ENCODE measurements around the gene SAFB. TPM values are rescaled to one million over a fixed set of nuclear protein-coding genes. Genes with fewer than 3 reads are reported as not detected.
"Not testable (repeated sequence)": the region's sequence is repeated elsewhere in the genome, so short reads cannot be mapped to it uniquely, and the experiment has no call there.

SAFB gene
- total RNA-seq, 4 donors from 2014 or later: 90.5 to 368 (median 185) TPM

DNA sequence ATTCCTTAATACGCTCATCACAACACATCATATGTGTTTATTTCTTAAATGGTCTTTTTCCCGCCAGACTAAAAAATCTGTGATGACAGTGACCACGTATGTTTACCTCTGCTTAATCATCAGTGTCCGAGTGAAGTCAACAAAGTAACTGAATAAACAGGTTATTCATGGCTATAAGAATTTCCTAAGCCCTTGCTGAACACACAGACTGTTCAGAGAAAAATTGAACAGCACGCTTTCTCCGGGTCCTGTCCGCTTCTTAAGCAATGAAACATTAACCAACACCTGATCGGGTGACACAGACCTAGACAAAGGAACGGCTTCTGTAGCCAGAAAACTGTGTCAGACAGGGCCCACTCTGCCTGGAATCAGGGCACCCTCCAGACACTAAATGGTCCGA lies 14.6 kb upstream of the SAFB start:
- Histone ChIP-seq H3K27ac (no peak overlapping the region), H3K27me3 (no peaks in the 10 kb centered on the region), H3K4me3 (no peak overlapping the region), H3K9me3 (no peaks in the 10 kb centered on the region), H3K36me3 (peaks cover 0 to 77% (median 38%) of the 10 kb centered on the region in 4 donors), H3K4me1 (no peaks in the 10 kb centered on the region)
- TF ChIP-seq POLR2A (IDR thresholded peaks at IDR 0.05) (no peak), EP300 (IDR thresholded peaks at IDR 0.05; ENCODE audit: low read depth) (no peak), POLR2AphosphoS5 (IDR thresholded peaks at IDR 0.05) (no peak)
- TF ChIP-seq, protein P1, sequence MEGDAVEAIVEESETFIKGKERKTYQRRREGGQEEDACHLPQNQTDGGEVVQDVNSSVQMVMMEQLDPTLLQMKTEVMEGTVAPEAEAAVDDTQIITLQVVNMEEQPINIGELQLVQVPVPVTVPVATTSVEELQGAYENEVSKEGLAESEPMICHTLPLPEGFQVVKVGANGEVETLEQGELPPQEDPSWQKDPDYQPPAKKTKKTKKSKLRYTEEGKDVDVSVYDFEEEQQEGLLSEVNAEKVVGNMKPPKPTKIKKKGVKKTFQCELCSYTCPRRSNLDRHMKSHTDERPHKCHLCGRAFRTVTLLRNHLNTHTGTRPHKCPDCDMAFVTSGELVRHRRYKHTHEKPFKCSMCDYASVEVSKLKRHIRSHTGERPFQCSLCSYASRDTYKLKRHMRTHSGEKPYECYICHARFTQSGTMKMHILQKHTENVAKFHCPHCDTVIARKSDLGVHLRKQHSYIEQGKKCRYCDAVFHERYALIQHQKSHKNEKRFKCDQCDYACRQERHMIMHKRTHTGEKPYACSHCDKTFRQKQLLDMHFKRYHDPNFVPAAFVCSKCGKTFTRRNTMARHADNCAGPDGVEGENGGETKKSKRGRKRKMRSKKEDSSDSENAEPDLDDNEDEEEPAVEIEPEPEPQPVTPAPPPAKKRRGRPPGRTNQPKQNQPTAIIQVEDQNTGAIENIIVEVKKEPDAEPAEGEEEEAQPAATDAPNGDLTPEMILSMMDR (IDR thresholded peaks at IDR 0.05): no peak
- in situ Hi-C loops (cut with MboI; ENCODE audit: low pct_ligation_motif_present in 1 of 4, low pct_unique_long_range_greater_than_20kb in 1 of 4, low sequenced_read_pairs in 3 of 4) (no loop called here), intact Hi-C loops (cut with DNase I; ENCODE audit: low total_unique reads) (no loop called here)
- WGBS, 2 donors (ENCODE audit: low coverage in 1 of 2): 93 to 95% methylated on average over 3 to 10 of the region's 10 CpGs
- no peak for DNase-seq

DNA sequence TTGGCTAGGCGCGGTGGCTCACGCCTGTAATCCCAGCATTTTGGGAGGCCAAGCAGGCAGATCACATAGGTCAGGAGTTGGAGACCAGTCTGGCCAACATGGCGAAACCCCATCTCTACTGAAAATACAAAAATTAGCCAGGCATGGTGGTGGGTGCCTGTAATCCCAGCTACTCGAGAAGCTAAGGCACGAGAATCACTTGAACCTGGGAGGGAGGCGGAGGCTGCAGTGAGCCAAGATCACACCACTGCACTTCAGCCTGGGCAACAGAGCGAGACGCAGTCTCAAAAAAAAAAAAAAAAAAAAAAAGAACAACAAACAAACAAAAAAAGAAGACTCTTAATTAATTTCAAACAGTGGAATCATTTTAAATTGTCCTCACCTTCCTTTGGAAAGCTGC lies 14.1 kb upstream of the SAFB start:
- H3K4me1 ChIP-seq; DNase-seq; H3K27ac ChIP-seq; in situ Hi-C loops (cut with MboI; ENCODE audit: low pct_ligation_motif_present in 1 of 4, low pct_unique_long_range_greater_than_20kb in 1 of 4, low sequenced_read_pairs in 3 of 4); intact Hi-C loops (cut with DNase I; ENCODE audit: low total_unique reads); H3K27me3 ChIP-seq; H3K9me3 ChIP-seq; H3K4me3 ChIP-seq: not testable (repeated sequence)
- WGBS, 2 donors (ENCODE audit: low coverage in 1 of 2): 98% methylated on average over 9 of the region's 9 CpGs; no CpG with 5 or more reads in 1 of the 2 donors
- H3K36me3 ChIP-seq: peaks cover 0 to 77% (median 38%) of the 10 kb centered on the region in 4 donors

DNA sequence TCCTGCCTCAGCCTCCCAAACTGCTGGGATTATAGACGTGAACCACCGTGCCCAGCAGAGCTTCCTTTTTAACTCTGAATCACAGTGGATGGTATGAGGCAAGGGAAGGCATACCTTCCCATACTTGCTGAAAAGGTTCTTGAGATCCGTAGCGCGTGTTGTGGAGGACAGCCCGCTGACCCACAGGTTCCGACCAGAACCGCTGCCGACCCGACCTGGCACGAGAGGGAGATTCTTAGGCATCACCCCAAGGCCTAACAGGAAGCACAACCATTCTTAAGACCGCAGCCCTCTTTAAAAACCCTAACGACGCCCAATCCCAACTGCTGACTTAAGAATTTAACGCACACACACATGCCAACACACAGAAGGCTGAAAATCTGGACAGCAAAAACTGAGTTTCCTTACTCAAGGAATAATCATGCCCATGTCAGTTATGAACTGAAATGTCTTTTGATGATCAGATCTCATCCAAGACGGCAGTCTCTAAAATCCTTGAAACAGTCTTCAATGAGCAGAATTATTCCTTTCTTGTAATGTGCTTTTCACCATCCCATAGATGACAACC lies 12.9 kb upstream of the SAFB start:
- no peaks in the 10 kb centered on the region for H3K4me1 ChIP-seq
- intact Hi-C loops (cut with DNase I; ENCODE audit: low total_unique reads) (no loop called here), in situ Hi-C loops (cut with MboI; ENCODE audit: low pct_ligation_motif_present in 1 of 4, low pct_unique_long_range_greater_than_20kb in 1 of 4, low sequenced_read_pairs in 3 of 4) (no loop called here)
- peaks cover 0 to 80% (median 39%) of the 10 kb centered on the region in 4 donors for H3K36me3 ChIP-seq
- TF ChIP-seq, protein P1 (IDR thresholded peaks at IDR 0.05): no peak
- TF ChIP-seq EP300 (IDR thresholded peaks at IDR 0.05; ENCODE audit: low read depth) (no peak), POLR2AphosphoS5 (IDR thresholded peaks at IDR 0.05) (no peak), POLR2A (IDR thresholded peaks at IDR 0.05) (no peak)
- H3K27me3 ChIP-seq: no peaks in the 10 kb centered on the region
- H3K4me3 ChIP-seq: no peak overlapping the region
- WGBS, 2 donors (ENCODE audit: low coverage in 1 of 2): 92 to 100% methylated on average over 1 to 16 of the region's 16 CpGs
- no peak overlapping the region for H3K27ac ChIP-seq
- no peaks in the 10 kb centered on the region for H3K9me3 ChIP-seq
- no peak for DNase-seq

DNA sequence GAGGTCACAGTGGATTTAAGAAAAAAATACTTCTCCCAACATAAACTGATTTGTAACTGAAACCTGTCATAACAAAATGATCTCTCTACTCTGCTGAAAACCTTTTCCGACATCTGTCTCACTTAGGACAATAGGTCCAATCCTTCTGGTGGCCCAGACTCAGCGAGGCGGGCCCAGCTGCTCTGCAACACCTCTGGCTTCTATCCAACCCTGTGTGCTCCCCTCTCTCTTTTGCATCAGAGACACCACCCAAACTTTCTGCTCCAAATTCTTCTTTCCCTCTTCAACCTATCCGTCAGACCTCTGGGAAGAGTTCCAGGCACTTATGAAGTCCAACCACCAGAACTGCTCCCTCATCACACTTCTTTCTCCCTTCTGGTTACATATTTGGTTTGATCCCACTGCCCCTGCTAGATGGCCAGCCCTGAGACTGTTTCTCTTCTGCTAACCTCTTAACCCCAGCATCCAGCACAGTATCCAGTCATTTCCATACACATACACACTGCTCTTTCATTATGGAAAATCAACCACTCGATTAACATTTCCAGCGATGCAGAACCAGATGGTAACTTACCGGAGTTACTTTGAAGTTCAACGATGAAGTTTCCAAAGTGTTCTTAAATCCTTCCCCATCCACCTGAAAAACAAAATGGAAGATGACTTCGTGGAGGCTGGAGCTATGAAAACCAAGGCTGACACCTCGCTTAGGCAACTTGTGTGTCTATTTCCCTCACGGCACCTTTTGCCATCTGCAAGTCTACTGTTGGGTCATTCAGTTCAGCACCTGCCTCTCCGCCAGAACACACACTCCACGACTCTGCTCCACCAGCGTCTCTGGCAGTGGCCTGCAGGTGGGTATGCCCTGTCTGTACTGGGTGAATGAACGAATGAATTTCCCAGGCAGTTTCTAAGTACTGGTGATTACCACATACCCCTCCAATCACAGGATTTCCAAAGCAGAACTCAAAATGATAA lies 9.7 kb upstream of the SAFB start:
- H3K27ac ChIP-seq: no peak overlapping the region
- no peaks in the 10 kb centered on the region for H3K27me3 ChIP-seq
- no peak for DNase-seq
- in situ Hi-C loops (cut with MboI; ENCODE audit: low pct_ligation_motif_present in 1 of 4, low pct_unique_long_range_greater_than_20kb in 1 of 4, low sequenced_read_pairs in 3 of 4): no loop called here
- no peaks in the 10 kb centered on the region for H3K4me1 ChIP-seq
- H3K9me3 ChIP-seq: no peaks in the 10 kb centered on the region
- peaks cover 0 to 71% (median 35%) of the 10 kb centered on the region in 4 donors for H3K36me3 ChIP-seq
- 86 to 93% methylated on average over 1 to 15 of the region's 15 CpGs for WGBS, 2 donors (ENCODE audit: low coverage in 1 of 2)
- H3K4me3 ChIP-seq: no peak overlapping the region
- intact Hi-C loops (cut with DNase I; ENCODE audit: low total_unique reads): no loop called here
- TF ChIP-seq EP300 (IDR thresholded peaks at IDR 0.05; ENCODE audit: low read depth) (no peak), POLR2A (IDR thresholded peaks at IDR 0.05) (no peak), POLR2AphosphoS5 (IDR thresholded peaks at IDR 0.05) (no peak)
- TF ChIP-seq, protein P1 (IDR thresholded peaks at IDR 0.05): no peak

Data from transverse colon (tissue), 4 donors.